ENCODE data around the gene HS6ST1.

Gene HS6ST1

DNA sequence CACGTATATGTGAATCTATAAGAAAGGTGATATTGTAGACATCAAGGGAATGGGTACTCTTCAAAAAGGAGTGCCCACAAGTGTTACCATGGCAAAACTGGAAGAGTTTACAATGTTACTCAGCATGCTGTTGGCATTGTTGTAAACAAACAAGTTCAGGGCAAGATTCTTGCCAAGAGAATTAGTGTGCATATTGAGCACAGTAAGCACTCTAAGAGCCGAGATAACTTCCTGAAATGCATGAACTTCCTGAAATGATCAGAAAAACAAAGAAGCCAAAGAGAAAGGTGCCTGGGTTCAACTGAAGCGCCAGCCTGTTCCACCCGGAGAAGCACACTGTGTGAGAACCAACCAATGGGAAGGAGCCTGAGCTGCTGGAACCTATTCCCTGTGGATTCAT is 101.0 kb downstream of the HS6ST1 start:
- no peak overlapping the region for H3K27ac Mint-ChIP-seq
- no peaks in the 10 kb centered on the region for H3K4me1 Mint-ChIP-seq
- no peaks in the 10 kb centered on the region for H3K9me3 Mint-ChIP-seq
- H3K36me3 Mint-ChIP-seq, result no peaks in the 10 kb centered on the region
- no peak overlapping the region for H3K4me3 Mint-ChIP-seq
- ATAC-seq (no peak), DNase-seq (ENCODE audit: low spot score in 2 of 2) (no peak)

GRCh38 chr2:128215897-128216642 is 102.6 kb downstream of the HS6ST1 start:
- Mint-ChIP-seq H3K36me3 (no peaks in the 10 kb centered on the region), H3K9me3 (no peaks in the 10 kb centered on the region), H3K27ac (no peak overlapping the region), H3K4me3 (no peak overlapping the region), H3K4me1 (no peaks in the 10 kb centered on the region)
- DNase-seq (ENCODE audit: low spot score in 2 of 2) (no peak), ATAC-seq (no peak)
